GM18508 (cell line): ENCODE results near the gene SSX2IP.
"Not testable (repeated sequence)": the region's sequence is repeated elsewhere in the genome, so short reads cannot be mapped to it uniquely, and the experiment has no call there.

ENCODE experiments used
- ATAC-seq: cut with Tn5 transposase; IDR thresholded peaks from one replicate; pipeline ENCODE4 v1.9.1; 2021; ENCODE audit warnings: moderate number of reproducible peaks; ENCODE audit not compliant: insufficient read depth, unreplicated experiment

The SSX2IP gene

DNA sequence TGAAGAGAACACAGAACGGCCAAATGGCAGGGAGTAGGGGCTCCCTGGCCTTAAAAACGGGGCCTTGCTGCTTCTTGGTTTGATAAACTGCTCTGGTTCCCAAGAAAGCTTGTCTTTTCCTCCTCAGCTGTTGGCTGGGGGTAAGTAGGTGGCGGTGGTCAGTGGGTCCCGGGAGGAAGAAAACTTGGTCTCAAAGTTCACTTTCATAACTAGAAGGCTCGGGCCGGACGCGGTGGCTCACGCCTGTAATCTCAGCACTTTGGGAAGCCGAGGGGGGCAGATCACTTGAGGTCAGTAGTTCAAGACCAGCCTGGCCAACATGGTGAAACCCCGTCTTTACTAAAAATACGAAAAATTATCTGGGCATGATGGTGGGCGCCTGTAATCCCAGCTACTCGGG, 68.7 kb downstream of the SSX2IP start:
- no peak for ATAC-seq

DNA sequence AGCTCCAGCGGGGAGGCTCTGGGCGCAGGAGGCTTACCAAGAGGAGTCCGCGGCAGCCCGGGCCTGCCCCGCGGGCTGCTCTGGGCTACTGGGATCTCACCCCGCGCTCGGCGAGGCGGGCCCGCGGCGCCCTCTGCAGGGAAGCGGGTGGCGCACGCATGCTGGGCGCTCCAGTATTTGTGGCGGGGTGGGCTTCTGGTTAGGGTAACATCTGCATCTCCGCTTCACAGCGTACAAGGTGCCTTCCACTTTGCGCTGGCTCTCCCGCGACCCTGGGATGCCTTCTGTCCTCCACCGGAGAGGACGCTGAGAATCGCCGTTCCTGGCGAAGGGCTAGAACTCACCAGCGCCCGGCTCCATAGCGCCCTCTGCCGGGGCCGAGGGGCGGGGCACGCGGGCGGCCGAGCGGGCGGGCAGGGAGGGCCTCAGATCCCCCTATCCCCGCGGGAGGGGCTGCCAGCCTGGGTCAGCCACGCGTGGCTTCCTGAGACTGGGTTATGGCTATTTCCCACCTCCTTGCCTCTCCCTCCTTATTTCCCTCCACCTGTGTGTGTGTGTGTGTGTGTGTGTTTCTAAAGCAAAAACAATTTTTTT, 69.4 kb downstream of the SSX2IP start:
- peak; percentile 92 for ATAC-seq

DNA sequence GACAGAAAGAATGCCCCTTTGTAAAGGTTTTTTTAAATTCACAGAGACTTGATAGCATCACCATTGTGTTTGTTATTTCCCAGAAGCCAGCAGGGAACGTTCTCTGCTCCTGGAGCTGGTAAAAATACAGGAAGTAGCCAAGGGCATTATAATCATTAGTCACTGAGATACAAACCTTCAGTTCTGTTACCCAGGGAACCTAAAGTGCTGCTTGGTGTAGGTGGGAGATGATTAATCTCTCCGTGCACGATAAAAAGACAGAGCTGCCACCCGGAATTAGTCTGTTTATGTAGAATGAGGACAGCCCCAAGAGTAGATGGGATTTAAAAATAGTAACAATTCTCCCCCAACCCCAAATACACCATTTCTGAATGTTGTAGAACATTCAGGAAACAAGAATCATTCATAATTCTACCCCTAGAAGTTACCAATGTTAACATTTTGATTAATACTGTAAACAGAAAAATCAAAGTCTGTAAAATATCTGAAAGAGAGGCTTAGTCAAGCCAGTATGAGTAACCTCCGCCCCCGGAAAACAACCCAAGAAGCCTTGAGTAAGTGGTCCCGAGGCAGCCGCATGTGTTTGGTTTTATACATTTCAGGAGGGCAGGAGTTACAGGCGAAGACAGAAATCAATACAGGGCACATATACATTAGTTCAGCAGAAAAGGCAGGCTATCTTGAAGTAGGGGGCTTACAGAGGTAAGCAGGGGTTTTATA, 70.7 kb downstream of the SSX2IP start:
- ATAC-seq = no peak

DNA sequence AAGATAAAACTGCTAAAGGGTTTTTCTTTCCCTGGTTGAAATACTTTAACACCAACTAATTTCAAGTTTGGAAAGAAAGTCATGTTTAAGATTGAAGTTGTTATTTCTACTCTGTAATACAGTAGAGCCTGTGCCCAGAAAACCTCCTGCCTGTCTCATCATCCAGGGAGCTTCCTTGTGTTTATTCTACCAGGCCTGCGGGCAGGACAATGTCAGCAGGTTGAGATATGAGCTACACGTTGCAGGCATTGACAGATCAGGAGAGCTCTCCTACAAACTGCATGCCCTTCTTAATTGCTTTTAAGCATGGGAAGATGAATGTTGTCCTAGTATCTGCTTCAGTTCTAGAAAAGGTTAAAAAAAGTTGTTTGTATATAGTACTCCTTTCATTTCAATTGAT, 72.9 kb downstream of the SSX2IP start:
- no peak for ATAC-seq

DNA sequence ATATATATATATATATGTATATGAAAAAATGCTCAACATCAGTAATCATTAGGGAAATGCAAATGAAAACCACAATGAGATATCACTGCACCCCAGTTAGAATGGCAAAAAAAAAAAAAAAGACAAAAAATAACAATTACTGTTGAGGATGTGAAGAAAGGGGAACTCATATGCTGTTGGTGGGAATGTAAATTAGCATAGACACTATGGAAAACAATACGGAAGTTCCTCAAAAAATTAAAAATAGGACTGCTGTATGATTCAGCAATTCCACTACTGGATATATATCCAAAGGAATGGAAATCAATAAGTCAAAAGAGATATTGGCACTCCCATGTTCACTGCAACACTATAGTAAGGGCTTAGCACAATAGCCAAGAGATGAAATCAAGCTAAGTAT, 74.5 kb downstream of the SSX2IP start:
- no peak for ATAC-seq

DNA sequence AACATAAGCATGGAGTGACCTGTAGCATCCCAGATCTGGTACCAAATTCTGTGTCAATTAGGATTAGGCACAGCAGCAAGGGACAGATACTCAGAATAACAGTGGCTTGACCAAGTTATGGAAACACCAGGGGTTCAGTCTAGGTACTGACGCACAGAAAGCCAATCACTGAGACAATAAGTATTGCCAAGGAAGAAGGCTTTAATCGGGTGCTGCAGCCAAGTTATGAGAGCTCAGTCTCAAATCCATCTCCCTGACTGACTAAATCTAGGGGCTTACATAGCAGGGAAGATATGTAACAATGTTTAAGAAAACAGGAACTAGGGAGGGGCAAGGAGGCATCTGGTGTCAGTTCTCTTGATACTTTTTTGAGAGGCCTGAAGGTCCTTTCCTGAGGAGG, 76.4 kb downstream of the SSX2IP start:
- ATAC-seq = no peak

DNA sequence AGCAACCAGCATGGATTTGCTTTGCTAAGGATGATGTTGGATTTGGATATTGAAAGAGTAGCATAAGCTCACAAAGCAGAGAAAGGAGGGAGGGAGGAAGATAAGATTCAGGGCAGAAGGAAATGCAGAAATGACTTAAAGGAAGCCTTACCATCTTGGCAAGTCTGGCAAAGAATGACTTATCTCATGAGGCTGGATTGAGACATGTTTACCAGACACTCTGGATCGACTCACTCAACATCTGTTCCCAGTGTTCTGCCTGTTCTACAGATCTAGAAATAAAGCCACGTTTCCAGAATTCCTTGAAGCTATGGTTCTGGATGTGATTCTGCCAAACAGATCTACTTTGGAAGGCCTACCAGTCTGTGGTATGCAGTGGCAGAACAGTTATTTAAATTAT, 77.2 kb downstream of the SSX2IP start:
- ATAC-seq = no peak

DNA sequence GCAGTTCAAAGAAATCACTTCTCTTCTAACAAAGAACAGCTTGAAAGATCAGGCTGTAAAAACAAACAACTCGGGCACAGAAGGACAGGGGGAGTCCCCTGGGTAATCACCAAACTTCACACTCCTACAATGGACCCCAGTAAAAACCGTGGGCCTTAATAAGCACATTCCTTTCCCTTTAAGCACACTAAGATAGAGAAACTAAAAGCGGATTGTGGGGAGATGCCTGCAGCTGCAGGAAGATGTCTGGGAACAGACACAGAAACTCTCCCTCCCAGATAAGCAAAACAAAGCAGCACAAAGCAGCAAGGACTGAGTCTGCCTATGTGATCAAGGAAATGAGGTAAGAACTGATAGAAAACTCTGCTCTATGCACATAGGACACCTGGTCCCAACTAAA, 78.5 kb downstream of the SSX2IP start:
- ATAC-seq = no peak

DNA sequence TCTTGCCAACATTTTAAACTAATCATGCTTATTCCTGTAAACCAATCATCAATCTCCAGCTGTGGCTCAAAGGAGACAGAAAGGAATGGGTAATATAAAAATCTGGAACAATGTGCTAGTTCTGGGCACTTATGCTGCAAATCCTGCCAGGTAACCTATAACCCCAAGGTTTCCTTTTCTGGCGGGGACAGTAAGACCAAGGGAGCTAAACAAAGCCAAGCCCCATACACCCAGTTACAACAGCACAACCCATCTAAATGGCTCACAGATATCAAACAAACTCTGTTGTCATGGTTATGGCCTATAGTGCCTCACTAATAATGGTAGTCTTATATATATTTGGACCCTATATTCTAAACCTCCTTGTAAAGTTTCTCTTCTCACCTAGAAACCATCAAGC, 79.2 kb downstream of the SSX2IP start:
- no peak for ATAC-seq

DNA sequence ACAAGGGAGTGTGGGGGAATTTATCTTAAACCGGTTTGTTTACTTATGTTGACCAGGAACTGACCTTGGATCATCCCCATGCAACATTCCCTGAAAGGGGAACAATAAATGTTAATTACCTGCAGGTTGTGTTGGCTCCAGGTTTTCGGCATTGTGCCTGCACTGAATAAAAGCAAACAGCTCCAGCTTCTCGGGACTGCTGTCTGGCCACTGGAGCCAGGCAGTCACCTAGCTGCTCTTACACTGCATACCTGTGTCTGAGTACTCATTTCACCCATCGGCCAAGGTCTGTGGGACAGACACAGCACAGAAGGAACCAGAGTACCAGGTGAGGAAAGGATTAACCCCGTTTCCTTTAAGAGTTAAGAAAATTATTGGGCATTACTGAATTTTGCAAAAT, 83.3 kb downstream of the SSX2IP start:
- ATAC-seq = no peak

DNA sequence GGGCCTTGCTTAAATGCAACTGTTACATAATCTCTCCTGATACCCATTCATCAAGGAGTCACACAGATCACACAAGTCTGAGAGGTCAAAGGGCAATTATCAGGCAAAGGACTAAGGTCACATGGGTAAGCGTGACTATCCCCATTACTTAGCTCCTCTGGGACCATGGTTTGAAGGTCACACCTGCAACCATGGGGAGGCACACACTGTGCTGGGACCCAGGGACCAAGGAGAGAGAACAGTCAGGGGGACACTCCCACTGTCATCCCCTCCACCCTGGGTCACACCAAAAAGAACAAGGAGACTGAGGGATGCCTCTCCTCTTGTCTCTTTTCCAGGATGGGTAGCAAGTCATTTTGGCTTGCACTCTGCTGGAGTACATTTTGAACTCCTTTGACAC, 85.1 kb downstream of the SSX2IP start:
- ATAC-seq = no peak

DNA sequence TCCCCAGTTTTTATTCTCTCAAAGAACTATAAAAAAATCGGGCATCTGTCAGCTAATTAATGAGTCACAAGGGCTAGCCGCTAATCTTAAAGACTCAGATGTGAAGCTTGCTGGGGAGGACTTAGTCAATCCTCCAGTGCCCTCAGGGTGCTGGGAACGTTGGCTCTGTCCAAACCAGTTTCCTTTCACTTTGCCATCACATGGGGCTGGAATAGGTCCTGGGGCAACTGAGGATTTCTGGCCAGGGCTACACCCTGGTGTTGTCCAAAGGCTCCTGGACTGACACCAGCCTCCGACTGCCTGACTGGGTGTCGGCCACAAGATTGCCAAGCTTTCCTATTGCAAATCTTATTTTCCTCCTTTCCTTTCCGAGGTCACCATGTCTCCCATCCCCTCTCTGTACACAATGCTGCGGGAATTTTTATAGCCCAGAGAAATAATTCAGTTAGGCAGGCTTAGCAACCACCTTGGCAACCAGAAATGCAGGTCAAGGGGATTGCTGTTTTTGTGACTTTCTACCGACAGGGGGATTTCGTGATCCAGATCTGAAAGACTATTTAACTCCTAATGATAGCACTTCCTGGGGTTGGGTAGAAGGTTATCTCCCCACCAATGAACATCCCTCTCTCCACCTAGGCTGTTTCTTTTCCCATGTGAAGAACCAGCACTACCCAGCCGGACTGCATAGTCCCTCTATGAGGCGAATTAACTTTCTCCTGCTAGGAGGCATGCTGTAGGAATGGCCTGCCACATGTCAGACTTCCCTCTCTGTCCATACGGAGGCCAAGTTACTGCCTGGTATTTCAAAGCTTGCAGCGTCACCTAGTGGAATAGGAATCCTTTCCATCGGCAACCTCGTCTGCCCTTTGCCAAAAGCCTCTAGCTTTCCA, 86.1 kb downstream of the SSX2IP start:
- no peak for ATAC-seq

DNA sequence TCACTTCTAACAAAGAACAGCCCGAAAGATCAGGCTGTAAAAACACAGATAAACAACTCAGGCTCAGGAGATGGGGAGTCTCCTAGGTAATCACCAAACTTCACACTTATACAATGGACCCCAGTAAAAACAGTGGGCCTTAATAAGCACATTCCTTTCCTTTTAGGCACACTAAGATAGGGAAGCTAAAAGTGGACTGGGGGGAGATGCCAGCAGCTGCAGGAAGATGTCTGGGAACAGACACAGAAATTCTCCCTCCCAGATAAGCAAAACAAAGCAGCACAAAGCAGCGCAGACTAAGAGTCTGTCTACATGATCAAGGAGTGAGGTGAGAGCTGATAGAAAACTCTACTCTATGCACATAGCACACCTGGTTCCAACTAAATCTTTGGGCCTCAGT, 87.0 kb downstream of the SSX2IP start:
- ATAC-seq = no peak

DNA sequence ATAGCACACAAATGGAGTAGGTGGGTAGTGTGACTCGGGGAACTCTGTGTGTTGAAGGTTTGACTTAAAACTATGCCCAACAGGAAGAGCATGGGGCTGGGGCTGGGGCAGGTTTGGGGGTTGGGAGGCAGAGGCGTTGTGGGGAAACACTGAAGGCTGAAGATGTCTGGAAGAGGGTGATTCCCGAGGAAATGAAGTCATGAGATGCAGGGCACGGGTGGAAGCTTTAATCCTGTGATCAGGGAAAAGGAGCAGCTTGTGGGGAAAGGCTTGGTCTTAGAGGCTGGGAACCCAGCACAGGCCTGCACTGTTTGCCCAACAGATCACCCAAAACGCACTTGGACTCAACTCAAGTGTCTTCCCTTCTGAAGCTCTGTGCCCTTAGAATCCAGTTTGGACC, 89.5 kb downstream of the SSX2IP start:
- ATAC-seq = no peak

DNA sequence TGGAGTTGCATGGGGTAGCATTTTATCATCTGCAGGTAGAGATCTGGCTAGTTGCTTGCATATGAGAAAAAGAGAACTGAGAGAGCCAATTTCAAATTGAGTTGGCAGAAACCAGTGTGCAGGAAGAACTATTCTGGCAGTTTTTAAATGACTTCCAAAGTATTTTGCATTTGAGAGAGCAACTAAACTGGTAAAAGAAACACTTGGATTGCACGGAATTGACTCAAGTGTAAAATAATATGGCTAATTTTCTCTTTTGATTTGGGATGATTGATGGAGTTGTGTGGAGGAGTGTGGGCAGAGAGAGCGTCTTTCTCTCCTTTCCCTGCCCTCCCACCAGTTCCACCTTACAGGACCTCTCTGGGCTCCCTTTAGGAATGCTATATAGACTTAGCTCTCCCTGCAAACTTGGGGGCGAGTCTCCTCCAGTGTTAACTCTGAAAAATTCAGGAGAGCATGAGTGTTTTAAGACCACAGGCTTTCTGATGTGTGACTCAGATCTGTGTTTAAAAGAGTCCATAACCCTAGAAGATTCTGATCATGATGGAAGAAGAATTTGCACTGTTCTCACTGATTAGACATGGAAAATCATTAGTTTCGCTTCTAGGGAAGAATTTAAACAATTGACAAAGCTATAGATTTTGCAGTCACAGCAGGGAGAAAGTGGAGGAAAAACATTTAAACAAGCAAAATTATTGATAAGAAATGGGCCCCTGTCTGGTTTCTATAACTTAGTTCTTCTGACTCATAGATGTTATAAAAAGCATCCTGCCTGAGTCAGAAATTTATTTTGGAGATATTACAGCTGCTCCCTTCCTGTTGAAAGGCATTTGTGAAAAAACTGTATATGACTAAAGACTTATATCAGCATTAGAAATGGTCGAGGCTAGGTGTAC, 91.2 kb downstream of the SSX2IP start:
- ATAC-seq = peak; percentile 64

DNA sequence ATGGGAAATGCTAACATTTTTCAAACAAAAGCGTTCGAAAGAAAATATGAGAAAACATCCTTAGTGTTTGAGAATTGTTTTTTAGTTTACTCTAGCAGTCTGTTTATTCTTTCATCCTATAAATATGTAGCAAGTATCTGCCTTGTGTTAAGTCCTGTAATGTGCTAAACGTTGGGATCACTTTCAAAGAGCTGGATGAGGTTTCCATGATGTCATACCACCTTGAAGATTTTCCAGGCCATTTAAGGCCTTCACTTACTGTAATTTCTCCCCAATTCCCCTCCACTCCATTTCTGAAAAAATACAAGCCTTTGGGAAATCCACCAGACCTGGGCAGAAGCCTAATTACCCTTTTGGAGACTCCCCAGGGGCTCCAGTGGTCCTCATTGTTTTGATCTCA, 91.8 kb downstream of the SSX2IP start:
- no peak for ATAC-seq

DNA sequence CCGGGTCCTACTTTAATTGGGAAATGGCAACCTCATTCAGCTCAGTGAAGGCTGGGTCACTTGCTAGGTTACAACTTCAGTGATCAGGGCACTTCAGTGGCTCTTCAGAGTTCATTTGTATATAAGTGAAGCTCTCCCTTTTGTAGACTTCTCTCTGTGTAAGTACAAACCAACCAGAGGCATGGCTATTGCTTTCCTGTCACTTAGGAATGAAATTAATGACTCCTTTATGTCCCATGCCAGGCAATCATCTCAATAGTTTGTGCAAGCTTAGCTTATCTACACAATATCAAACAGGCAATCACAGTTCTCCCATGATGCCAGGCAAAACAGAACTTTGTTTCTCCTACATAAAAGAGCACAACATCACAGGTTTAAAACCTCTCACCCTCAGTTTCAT, 93.2 kb downstream of the SSX2IP start:
- ATAC-seq = no peak

DNA sequence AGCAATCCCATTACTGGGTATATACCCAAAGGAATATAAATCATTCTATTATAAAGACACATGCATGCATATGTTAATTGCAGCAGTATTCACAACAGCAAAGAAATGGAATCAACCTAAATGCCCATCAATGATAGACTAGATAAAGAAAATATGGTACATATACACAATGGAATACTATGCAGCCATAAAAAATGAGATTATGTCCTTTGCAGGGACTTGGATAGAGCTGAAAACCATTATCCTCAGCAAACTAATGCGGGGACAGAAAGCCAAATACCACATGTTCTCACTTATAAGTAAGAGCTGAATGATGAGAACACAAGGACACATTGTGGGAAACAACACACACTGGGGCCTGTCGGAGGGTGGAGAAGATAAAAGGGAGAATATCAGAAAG, 95.3 kb downstream of the SSX2IP start:
- not testable (repeated sequence) for ATAC-seq
